Rectal smooth muscle tissue (tissue), 1 donor: ENCODE results near the gene DENND1A.

Experiments used
- H3K27ac ChIP-seq: one replicate; pipeline ENCODE4 v1.7.0; 2013; ENCODE audit warnings: low read depth, low read length, inconsistent platforms
- H3K27me3 ChIP-seq: one replicate; pipeline ENCODE4 v1.7.0; 2013; ENCODE audit warnings: low read length; ENCODE audit not compliant: control insufficient read depth, insufficient read depth
- H3K36me3 ChIP-seq: one replicate; pipeline ENCODE4 v1.7.0; 2013; ENCODE audit warnings: low read length; ENCODE audit not compliant: control insufficient read depth, insufficient read depth
- H3K4me1 ChIP-seq: one replicate; pipeline ENCODE4 v1.7.0; 2013; ENCODE audit warnings: low read length; ENCODE audit not compliant: control insufficient read depth, insufficient read depth
- H3K4me3 ChIP-seq: one replicate; pipeline ENCODE4 v1.7.0; 2013; ENCODE audit warnings: low read length
- H3K9ac ChIP-seq: one replicate; pipeline ENCODE4 v1.7.0; 2013; ENCODE audit warnings: low read length

The DENND1A gene

DNA sequence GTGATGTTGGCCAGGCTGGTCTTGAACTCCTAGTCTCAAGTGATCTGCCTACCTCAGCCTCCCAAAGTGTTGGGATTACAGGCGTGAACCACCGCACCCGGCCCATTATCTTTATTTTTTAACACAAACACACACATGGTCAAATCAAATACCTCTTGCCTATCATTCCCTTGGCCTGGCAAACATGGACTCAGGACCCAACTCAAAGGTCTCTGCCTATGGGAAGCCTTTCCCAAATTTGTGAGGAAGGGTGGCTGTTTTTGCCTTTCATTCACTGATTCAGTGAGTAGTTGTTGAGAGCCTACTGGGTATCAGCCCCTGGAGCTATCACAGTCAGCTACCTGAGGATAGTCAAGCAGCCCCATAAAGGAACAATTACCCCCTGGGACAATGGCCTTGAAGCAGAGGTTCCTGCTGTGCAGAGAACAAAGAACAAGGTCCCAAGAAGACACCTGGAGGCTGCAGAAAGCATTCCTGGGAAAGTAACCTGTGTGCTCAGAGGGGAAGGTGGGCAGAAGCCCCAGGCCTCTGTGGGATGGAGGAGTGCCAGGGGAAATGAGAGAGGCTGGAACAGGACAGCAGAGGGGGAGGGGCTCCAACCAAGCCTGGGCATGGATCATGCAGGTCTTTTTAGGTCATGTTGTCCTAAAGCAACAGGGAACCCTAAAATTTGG, 447.5 kb downstream of the DENND1A start:
- Histone ChIP-seq H3K4me1 (no peaks in the 10 kb centered on the region), H3K36me3 (no peaks in the 10 kb centered on the region), H3K9ac (no peak overlapping the region), H3K27ac (no peak overlapping the region), H3K4me3 (no peak overlapping the region), H3K27me3 (no peaks in the 10 kb centered on the region)

DNA sequence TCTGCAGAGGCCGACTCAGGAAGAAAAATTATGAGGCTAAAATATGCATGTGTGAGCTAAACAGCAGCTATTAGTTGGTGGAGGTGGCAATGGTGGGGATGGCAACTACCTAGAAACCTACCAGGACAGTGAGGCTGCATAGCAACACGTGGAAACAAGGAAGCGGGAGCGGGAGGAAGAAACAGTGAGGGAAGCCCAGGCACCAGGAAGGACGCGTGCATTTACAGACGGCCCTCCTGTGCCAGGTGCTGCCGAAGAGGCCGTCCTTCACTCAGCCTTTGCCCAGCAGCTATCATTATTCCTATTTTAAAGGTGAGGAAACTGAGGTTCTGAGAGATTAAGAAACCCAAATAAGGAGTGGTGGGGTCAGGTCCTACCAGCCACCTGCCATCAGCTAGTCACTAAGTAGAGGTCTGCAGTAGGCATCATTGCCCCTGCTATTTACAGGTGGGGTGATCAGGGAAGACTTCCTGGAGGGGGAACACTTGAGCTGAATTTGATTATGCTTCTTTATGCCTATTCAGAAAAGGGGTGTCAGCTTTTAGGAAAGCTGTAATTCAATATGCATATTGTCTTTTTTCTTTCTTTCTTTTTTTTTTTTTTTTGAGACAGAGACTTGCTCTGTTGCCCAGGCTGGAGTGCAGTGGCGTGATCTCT, 448.6 kb downstream of the DENND1A start:
- H3K36me3 ChIP-seq = no peaks in the 10 kb centered on the region
- H3K27ac ChIP-seq = no peak overlapping the region
- H3K27me3 ChIP-seq = no peaks in the 10 kb centered on the region
- no peaks in the 10 kb centered on the region for H3K4me1 ChIP-seq
- no peak overlapping the region for H3K4me3 ChIP-seq
- H3K9ac ChIP-seq = no peak overlapping the region

DNA sequence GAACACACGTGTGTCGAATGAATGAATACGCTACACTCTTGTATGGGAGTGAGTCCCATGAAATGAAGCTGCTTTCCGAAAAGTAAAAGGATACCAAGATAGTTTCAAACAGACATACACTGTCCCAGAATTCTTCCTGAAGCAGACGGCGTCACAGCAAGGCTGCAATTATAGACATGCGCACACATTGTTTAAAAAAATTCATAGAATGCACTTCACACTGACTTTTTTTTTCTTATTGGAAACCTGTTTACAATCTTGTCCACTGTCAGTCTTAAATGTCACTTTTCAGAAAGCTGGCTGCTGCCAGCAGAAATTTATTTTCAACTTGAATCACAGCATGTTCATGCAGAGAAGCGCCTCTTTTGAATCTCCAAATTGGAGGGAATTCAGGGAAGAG, 449.1 kb downstream of the DENND1A start:
- Histone ChIP-seq H3K9ac (no peak overlapping the region), H3K27ac (no peak overlapping the region), H3K4me3 (no peak overlapping the region), H3K36me3 (no peaks in the 10 kb centered on the region), H3K27me3 (no peaks in the 10 kb centered on the region), H3K4me1 (no peaks in the 10 kb centered on the region)

DNA sequence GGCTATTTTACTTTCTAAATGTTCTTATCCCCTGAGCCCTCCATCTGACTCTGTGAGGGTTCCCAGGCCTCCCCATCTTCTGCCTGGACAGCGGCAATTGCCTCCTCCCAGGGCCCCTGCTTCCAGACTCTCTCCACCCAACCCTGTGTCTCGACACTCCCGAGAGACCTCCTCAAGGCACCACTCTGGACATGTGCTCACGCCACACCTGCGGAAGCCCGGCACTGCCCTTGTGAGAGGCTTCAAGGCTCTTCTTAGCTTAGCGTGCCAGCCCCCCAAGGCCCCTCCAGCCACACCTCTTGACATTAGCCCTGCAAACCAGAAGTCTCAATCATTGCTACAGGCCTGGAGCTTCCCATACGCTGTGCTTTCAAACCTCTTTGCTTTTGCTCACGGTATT, 449.8 kb downstream of the DENND1A start:
- H3K36me3 ChIP-seq = no peaks in the 10 kb centered on the region
- no peaks in the 10 kb centered on the region for H3K27me3 ChIP-seq
- no peak overlapping the region for H3K4me3 ChIP-seq
- H3K4me1 ChIP-seq = no peaks in the 10 kb centered on the region
- no peak overlapping the region for H3K27ac ChIP-seq
- H3K9ac ChIP-seq = no peak overlapping the region

DNA sequence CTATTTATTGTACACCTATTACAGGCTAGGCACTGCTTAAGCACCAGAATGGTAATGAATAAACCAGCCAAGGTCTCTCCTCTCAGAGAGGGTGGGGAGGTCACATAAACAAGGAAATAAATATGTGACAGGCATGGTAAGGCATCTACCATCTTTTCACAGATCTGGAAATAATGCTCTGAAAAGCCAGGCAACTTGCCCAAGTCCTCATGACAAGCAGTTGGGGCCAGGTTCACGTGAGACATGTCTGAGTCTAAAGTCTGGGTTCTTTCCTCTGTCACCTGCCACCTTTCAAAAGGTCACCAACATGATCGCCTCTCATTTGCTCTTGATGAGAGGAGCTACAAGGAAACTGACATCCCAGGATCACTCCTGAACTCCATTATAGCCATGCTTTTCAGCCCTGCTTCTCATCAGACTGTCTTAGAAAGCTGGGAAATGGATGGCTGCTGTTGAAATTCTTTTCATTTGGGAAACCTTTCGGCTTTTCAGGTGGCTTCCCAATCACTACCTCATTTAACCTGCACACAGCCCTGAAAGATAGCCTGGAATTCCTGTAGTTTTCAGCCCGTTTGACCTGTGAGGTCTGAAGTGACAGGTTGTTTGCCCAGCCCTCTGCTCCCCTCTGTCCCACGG, 450.8 kb downstream of the DENND1A start:
- no peak overlapping the region for H3K4me3 ChIP-seq
- no peak overlapping the region for H3K27ac ChIP-seq

DNA sequence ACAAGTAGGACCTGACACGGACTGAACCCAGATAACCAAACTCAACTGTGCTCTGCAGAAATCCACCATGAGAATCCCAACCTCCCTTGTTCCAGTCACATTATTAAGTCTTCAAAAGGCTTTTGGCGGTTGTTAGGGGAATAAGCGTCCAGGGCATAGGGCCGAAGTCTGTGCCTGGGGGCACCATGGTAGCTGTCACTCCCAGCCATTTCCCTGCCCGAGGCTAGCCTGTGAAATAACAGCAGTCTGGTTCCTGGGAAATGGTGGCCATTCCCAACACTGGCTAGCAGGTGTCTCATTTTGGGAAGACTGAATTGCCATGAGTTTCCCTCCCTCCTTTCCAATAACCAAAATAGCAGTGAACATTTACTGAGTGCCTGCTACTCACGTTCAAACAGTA, 451.8 kb downstream of the DENND1A start:
- H3K9ac ChIP-seq = no peak overlapping the region
- no peak overlapping the region for H3K4me3 ChIP-seq
- H3K36me3 ChIP-seq = no peaks in the 10 kb centered on the region
- H3K27ac ChIP-seq = no peak overlapping the region
- H3K4me1 ChIP-seq = no peaks in the 10 kb centered on the region
- H3K27me3 ChIP-seq = no peaks in the 10 kb centered on the region

More for the DNA sequence above, 450.8 kb downstream of the DENND1A start:
- H3K4me1 ChIP-seq = no peaks in the 10 kb centered on the region
- H3K9ac ChIP-seq = no peak overlapping the region
- H3K36me3 ChIP-seq = no peaks in the 10 kb centered on the region
- no peaks in the 10 kb centered on the region for H3K27me3 ChIP-seq

DNA sequence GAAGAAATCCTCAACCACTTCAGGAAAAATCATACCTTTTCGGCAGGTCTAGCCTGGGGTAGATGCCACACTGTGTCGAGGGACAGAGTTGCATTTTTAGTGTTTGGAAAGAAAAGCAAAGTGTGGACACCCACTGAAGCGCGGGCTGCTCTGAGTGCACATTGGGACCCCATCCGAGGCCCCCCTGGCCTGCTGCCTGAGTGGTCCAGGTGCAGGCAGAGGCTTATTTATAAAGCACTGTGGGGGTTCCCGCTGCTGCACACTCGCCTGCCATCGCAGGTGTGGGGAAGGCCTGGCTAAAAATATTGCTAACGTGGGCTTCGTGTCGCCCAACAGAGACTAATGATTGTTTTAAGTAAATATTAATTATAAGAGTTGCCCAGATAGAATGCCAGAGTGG, 454.5 kb downstream of the DENND1A start:
- Histone ChIP-seq H3K27me3 (no peaks in the 10 kb centered on the region), H3K27ac (no peak overlapping the region), H3K9ac (no peak overlapping the region), H3K36me3 (peaks cover 3% of the 10 kb centered on the region), H3K4me1 (no peaks in the 10 kb centered on the region), H3K4me3 (no peak overlapping the region)

DNA sequence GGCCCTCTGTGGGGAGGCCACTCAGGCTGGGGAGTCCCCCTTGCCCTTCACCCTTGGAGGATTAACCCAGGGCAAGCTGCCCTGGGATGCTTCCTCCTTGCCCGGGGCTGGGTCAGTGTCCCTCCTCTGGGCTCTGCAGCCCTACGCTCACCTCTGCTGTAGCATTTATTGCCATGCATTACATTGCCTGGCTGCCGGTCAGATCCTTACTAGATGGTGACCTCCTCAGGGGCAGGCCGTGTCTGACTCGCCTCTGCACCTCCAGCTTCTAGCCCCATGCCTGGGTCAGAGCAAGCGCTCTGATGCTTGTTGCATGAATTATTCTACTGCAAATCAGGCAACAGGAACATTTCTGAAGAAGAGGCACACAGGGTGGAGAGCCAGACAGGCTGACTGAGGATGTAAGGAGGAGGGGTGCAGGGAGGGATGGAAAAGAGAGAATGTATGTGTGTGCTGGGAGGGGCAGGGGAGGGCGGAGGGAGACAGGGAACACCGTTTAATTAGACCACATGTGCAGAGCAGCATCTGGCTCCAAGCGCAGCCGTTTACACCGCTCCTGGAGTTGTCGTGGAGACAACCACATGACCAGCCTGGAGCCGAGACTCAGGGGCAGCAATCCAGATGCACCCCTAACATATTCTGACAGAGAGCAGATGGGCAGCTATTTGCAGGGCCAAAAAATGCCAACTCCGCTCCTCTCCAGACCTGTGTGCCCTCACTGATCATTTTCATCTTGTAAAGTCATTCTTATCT, 456.9 kb downstream of the DENND1A start:
- Histone ChIP-seq H3K9ac (no peak overlapping the region), H3K27me3 (no peaks in the 10 kb centered on the region), H3K27ac (no peak overlapping the region), H3K36me3 (peaks cover 3% of the 10 kb centered on the region), H3K4me1 (no peaks in the 10 kb centered on the region), H3K4me3 (no peak overlapping the region)

DNA sequence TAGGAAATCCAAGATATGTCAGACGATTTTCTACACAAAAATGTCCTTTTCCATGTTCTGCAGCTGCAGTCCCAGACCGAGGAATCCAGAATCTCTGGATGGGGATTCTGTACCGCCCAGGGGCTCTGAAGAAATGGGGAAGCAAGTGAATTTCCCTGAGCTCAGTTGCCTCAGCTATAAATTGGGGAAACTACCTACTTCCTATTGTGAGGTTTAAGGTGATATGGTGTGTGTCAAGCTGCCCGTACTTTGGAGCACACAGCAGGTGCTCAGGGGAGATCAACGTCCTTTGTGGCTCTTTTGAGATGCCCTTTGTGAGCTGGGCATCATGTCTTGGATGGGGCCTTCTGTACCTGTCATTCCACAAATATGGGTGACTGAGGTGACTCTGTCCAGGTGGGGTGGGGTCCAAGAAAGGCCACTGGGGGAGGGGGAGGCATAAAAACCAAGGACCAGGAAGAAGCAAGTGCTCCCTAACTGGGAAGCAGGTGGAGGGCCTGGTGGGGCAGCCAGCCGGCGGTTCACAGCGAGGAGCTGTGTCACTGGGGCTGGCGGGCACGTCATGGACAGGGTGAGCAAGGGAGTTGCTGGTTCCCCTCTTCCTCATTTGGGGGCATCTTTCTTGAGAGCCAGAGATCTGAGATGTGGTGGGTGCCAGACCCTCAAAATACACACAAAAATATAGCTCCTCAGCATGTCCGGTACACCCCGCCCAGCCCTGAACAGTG, 457.9 kb downstream of the DENND1A start:
- H3K9ac ChIP-seq = no peak overlapping the region
- no peaks in the 10 kb centered on the region for H3K27me3 ChIP-seq
- peaks cover 3% of the 10 kb centered on the region for H3K36me3 ChIP-seq
- H3K4me1 ChIP-seq = no peaks in the 10 kb centered on the region
- no peak overlapping the region for H3K4me3 ChIP-seq
- H3K27ac ChIP-seq = no peak overlapping the region

DNA sequence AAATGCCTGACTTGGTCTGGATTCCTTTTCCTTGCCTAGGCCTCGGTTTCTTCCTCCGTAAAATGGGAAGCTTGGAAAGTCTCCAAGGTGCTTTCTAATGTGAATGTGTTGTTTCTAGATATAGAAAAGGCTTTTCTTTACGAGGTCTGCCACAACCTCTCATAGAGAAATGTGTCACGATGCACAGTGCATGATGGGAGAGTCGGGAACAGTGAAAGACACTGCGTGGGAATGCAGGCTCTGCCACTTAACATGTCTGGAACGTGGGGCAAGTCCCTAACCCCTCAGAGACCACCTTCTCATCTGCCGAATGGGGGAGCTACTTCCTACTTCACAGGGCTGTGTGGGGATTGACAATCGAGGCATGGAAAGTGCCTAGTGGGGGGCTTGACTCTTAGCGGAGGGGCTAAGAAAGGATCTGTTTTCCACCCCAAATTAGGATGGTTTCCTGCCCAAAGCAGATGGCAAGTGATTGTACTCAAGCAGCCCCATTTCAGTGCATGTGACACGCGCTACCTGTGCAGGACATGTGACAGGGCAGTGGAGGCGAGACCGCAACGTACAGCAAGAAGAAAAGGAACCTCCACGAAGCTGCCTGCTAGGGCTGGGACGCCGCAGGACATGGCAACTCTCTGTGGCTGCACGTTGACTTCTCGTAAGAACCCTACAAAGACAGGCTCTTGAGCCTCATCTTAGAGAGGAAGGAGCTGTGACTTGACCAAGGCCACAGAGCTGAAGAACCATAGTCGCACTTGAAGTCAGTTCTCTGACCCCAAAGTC, 458.7 kb downstream of the DENND1A start:
- H3K36me3 ChIP-seq = peaks cover 3% of the 10 kb centered on the region
- H3K4me3 ChIP-seq = no peak overlapping the region
- H3K9ac ChIP-seq = no peak overlapping the region
- H3K27ac ChIP-seq = no peak overlapping the region
- no peaks in the 10 kb centered on the region for H3K4me1 ChIP-seq
- no peaks in the 10 kb centered on the region for H3K27me3 ChIP-seq

DNA sequence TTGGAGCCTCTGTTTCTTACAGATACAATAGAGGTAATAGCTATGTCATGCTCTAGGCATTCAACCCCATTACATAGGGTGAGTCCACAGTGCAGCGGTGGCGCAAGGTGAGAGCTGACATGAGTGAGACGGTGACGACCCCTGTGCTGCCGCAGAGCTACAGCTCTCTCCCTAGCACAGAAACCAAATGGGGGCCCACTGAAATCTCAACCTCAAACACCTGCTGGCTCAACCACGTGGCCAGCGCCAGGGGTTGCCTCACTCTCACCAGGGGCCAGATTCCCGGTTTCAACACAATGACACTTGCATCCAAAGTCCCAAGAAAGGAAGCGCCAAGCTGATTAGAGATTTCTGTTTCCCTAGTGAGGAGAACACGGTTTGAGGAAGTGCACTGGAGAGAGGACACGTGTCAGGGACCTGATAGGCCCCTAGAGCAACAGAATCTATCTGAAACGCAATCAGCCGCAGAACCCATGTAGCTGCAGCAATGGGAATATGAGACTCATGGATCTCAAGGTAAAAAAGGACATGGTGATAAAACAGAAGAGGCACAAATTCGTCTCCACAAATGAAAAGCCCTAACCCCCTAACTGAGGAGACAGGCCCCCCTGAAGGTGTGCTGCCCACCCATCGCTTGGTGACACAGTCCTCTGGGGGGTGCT, 459.7 kb downstream of the DENND1A start:
- no peak overlapping the region for H3K9ac ChIP-seq
- no peaks in the 10 kb centered on the region for H3K27me3 ChIP-seq
- no peak overlapping the region for H3K4me3 ChIP-seq
- H3K36me3 ChIP-seq = peaks cover 3% of the 10 kb centered on the region
- H3K4me1 ChIP-seq = no peaks in the 10 kb centered on the region
- no peak overlapping the region for H3K27ac ChIP-seq
